Caki2 (cell line): ENCODE data around the gene KLK14. TPM values are rescaled to one million over a fixed set of nuclear protein-coding genes. Genes with fewer than 3 reads are reported as not detected.

Source experiments
- DNase-seq: peaks from one replicate; pipeline ENCODE4 v3.0.0-alpha.2; 2015; ENCODE audit warnings: low read depth
- in situ Hi-C: cut with HindIII; loops from 2 replicates; pipeline ENCODE4 v1.10.0; 2016; ENCODE audit warnings: low sequenced_read_pairs, low pct_unique_long_range_greater_than_20kb, mixed read lengths
- total RNA-seq: library from RNA; depleted of rRNA; stranded (reverse); fragments of >200 nt; shearing (Covaris generic); gene quantifications from 2 replicates; pipeline ENCODE4 v1.2.3, GENCODE V29; 2014; ENCODE audit warnings: low replicate concordance

Gene KLK14
- total RNA-seq, 1 experiment from 2014 or later, result not detected

- in situ Hi-C loops, result no loop called here
- DNase-seq, result no peak
These were observed 31.5 kb upstream of the KLK14 start for GRCh38 chr19:51114087-51114729.

GRCh38 chr19:51111606-51112005 is 28.9 kb upstream of the KLK14 start:
- no peak for DNase-seq
- in situ Hi-C loops, result no loop called here

- in situ Hi-C loops, result no loop called here
- DNase-seq, result no peak
These were observed 27.9 kb upstream of the KLK14 start for GRCh38 chr19:51110666-51110971.

- in situ Hi-C loops, result no loop called here
- no peak for DNase-seq
These were observed 26.1 kb upstream of the KLK14 start for GRCh38 chr19:51108805-51109146.

- peak; percentile 99 for DNase-seq
- in situ Hi-C loops, result no loop called here
These were observed 25.5 kb upstream of the KLK14 start, which contains the start of gene CTU1 for GRCh38 chr19:51108066-51108804. Gene CTU1 (minus strand): TSS chr19:51108409. CDS start chr19:51104569, 3,840 bp downstream.

- in situ Hi-C loops, result no loop called here
- DNase-seq, result no peak
These were observed 24.8 kb upstream of the KLK14 start for GRCh38 chr19:51107406-51108065.

- no peak for DNase-seq
- in situ Hi-C loops, result no loop called here
These were observed 21.2 kb upstream of the KLK14 start for GRCh38 chr19:51103926-51104341.

GRCh38 chr19:51102991-51103390 is 20.3 kb upstream of the KLK14 start:
- no peak for DNase-seq
- in situ Hi-C loops, result no loop called here

- no peak for DNase-seq
- in situ Hi-C loops, result no loop called here
These were observed 18.6 kb upstream of the KLK14 start for GRCh38 chr19:51101171-51101865.

- in situ Hi-C loops, result no loop called here
- no peak for DNase-seq
These were observed 17.9 kb upstream of the KLK14 start for GRCh38 chr19:51100601-51101000.

GRCh38 chr19:51099047-51099382 is 16.3 kb upstream of the KLK14 start:
- in situ Hi-C loops, result no loop called here
- no peak for DNase-seq

GRCh38 chr19:51098365-51099046 is 15.8 kb upstream of the KLK14 start:
- no peak for DNase-seq
- in situ Hi-C loops, result no loop called here

GRCh38 chr19:51097796-51098195 is 15.1 kb upstream of the KLK14 start:
- DNase-seq, result no peak
- in situ Hi-C loops, result no loop called here

GRCh38 chr19:51097166-51097738 is 14.6 kb upstream of the KLK14 start:
- in situ Hi-C loops, result no loop called here
- DNase-seq, result peak; percentile 30

GRCh38 chr19:51096473-51097165 is 13.9 kb upstream of the KLK14 start:
- in situ Hi-C loops, result no loop called here
- DNase-seq, result no peak

GRCh38 chr19:51094696-51095279 is 12.1 kb upstream of the KLK14 start:
- DNase-seq, result peak; percentile 34
- in situ Hi-C loops, result no loop called here

GRCh38 chr19:51093510-51094345 is 11.0 kb upstream of the KLK14 start:
- in situ Hi-C loops, result no loop called here
- no peak for DNase-seq
